Measurements from ENCODE around the gene POLDIP2.

Gene POLDIP2, protein sequence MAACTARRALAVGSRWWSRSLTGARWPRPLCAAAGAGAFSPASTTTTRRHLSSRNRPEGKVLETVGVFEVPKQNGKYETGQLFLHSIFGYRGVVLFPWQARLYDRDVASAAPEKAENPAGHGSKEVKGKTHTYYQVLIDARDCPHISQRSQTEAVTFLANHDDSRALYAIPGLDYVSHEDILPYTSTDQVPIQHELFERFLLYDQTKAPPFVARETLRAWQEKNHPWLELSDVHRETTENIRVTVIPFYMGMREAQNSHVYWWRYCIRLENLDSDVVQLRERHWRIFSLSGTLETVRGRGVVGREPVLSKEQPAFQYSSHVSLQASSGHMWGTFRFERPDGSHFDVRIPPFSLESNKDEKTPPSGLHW

DNA sequence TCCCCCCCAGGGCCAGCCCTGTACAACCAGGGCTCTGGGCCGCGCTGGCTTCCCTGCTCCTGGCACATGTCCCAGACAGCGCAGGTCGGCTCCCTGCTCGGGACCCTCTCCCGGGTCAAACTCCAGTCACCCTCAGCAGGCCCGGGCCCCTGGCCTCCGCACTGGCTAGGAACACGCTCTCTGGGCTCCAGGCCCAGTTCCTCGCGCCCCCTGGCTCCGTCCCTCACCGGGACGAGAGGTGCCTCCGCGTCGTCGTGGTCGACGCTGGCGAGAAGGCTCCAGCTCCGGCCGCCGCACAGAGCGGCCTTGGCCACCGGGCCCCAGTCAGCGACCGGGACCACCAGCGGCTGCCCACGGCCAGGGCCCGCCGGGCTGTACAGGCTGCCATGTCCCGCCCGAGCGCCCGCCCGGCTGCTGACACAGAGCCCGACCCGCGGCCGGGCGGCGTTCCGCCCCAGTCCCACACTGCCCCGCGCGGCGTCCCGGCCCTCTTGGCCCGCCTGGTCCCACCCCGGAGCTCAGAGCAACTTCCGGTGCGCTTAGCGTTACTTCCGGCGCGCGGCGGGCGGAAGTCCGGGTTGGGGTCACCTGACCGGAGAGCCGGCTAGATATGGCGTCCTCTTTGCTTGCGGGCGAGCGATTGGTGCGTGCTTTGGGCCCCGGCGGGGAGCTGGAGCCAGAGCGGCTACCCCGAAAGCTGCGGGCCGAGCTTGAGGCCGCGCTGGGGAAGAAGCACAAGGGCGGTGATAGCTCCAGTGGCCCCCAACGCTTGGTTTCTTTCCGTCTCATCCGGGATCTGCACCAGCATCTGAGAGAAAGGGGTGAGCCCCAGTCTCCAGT lies at the start of gene POLDIP2:
Gene POLDIP2 (minus strand): TSS at position 467 of the 840 bp plus-strand sequence. CDS start 79 bp downstream, at position 388.
- DNase-seq (ENCODE audit: low spot score) = peak; percentile 93

DNA sequence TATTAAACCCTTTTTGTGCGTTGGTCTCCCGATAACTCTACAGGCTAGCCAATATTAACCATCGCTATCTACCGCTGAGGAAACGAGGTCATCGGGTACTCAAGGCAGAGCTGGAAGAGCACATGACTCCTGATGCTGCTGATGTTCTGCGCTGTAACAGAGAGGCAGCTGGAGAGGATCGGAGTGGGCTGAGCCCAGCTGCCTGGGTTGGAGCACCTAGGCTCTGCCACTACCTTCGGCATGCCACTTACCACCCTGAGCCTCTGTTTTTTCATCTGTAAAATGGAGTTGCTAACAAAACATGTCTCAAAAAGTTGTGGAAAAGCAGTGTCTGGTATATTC lies 49.1 kb upstream of the POLDIP2 start:
- DNase-seq (ENCODE audit: low spot score) = no peak

DNA sequence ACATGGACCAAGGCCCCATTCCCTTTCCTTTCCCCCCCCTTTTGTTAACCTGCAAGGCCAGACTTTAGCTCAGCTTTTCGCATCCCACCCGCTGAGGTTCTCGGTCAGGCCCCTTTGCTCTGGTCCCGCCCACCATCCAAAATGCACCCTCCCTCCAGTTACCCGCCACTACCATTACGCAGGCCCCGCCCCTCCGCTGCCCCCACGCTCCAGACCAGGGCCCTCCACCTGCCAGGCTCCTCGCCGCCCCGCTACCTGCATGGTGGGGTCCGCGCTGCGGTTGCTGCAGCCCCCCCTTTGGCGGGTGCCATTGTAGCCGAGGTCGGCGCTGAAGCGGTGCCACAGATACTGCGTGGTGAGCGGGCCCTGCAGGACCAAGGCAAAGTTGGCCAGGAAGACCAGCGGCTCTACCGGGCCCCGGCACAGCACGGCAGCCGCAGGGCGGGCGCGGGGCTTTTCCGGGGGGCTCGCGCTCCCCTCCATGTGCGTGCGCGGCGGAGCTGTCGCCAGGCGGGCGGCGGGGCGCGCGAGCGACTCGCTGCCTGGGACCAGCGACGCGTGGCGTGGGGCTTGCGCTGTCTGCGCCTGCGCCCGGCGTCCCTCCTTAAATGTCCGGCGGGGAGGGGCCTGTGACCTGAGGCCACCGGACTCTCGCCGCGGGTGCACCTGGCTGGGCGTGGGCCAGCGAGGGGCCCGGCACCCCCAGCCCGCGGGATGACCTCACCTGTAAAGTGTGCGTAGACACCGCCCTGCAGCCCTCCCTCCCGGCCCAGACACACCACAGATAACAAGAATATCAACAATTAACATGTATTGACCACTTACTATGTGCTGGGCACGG lies 48.5 kb upstream of the POLDIP2 start, which contains the start of gene SLC46A1:
Gene SLC46A1 (minus strand): TSS at position 581 of the 841 bp plus-strand sequence. CDS start 98 bp downstream, at position 483.
- DNase-seq (ENCODE audit: low spot score) = peak; percentile 48

DNA sequence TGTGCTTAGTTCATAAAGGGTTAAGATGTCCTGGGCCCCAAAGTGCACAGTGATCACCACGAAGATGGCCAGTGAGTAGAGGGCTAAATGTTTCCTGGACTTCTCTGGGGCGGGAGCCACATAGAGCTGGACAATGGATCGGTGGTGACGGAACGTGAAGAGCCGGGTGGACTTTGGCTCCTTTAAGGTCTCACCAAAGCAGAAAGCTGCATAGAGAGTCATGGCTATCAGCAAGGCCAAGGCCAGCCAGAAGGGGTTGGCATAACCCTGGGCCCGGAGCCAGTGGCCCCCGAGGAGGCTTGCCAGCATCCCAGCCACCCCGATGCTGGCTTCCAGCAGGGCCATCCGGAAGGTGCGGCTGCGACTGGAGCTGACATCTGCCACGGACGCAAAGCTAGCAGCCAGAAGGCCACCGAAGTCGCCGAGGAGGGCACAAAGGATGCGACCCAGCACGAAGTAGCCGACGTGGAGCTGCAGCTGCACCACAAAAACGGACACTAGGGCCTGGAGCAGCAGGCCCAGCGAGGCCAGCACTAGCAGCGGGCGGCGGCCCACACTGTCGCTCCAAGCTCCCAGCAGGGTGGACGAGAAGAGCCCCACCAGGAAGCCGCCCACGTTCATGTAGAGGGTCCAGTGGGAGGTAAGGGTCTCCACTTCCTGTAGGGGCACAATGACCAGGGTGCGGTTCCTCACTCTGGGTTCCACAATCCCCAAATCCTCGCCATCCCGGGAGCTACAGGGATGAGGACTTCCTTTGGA lies 47.7 kb upstream of the POLDIP2 start:
- peak; percentile 11 for DNase-seq (ENCODE audit: low spot score)

DNA sequence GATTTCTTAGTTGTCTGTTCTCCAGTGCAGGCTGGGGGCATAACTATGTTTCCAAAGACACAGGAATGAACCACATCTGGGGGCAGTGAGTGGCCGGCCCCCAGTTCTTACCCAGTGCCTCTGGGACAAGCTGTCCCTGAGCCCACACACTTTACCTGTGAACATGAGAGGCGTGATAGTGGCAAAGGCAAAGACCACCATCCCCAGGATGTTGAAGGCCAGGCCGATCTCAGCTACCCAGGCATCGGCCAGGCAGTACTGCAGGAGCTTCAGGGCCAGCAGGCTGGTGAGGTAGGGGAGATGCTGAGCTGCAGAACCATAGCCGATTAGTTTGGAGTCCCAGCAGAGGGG lies 47.1 kb upstream of the POLDIP2 start:
- DNase-seq (ENCODE audit: low spot score) = no peak

DNA sequence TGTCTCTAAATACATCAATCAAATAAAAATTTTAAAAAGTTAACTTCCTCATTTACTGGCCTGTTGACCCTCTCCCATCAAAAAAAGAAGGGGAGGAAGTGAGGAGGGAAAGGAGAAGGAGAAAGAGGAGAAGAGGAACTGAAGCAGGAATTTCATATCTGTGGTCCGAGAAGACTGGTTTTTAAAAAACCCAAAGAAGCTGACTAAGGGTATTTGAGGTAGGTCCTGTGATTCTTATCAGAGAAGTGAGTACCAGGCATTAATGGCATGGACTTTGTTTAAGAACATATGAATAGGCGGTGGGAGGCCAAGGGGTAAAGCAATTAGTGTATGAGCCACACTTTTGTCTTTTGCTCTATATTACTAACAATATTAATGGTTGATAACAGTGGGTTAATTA lies 46.7 kb upstream of the POLDIP2 start:
- DNase-seq (ENCODE audit: low spot score) = peak; percentile 24

DNA sequence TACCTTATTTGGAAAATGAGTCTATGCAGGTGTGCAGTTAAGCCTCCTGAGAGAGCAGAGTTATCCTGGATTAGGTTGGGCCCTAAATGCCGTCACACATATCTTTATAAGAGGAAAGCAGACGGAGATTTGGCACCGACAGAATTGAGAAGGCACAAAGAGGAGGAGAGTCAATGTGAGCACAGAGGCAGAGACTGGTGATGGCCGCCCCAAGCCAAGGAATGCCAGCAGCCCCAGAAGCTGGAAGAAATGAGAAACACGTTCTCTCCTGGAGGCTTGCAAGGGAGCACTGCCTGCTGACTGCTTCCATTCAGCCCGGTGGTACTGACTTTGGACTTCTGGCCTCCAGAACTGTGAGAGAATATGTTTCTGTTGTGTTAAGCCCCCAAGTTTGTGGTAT lies 45.5 kb upstream of the POLDIP2 start:
- no peak for DNase-seq (ENCODE audit: low spot score)

DNA sequence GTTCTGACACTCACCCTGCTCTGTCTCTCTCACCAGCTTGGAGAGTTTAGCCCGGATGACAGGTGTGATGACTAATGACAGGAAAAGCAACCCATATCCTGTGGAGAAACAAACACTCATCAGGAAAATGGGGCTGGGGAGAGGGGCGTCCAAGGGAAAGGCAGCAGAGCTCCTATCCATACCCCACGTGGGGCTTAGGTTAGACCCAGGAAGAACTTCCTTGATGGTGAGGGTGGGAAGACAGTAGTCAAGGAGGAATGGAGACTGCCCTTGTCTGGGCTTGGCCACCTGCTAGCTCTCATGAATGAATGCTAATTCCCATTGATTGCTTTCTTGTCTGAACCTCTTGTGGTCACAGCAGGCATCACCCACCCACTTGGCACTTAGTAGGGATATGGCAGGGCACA lies 44.9 kb upstream of the POLDIP2 start:
- DNase-seq (ENCODE audit: low spot score) = no peak

DNA sequence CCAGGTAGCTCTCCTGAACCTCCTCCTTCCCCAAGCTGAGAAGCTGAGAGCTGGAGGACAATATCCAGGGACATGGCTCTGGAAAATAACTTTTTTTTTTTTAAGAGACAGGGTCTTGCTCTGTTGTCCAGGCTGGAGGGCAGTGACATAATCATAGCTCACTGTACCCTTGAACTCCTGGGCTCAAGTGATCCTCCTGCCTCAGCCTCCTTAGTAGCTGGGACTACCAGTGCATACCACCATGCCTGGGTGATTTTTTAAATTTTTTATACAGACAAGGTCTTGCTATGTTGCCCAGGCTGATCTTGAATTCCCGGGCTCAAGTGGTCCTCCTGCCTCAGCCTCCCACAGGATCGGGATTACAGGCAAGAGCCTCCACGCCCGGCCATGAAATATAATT lies 42.5 kb upstream of the POLDIP2 start:
- no peak for DNase-seq (ENCODE audit: low spot score)

DNA sequence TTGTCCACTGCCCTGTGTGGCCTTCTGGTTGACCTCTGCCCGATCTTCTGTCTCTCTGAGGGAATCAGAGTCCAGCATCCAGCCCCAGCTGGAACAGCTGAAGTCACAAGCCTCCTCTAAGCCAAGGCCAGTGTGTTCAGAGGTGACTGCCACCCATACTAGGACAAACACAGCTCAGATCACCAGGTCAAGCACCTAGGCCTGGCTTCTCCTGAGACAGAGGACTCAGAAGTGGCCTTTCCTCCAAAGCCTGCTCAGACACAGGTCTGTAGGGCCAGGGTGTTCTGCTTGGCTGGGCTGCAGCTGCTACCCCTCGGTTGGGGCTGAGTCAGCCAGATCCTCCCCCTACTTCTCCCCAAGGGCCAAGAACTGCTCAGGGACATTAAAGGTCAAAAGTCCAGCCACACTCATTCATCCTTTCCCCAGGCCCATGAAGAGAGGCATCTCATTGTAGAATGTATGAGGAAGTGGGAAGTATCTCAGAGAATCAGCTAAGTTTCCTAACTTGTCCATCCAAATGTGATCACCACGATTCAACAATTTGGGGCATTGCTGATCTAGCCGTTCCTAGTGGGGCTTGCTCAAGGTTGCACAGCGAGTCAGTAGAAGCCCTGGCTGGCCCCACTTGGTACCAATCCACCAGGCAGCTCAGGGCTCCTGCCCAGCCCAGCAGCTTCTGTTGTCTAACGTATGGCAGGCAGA lies 41.1 kb upstream of the POLDIP2 start:
- DNase-seq (ENCODE audit: low spot score) = no peak

DNA sequence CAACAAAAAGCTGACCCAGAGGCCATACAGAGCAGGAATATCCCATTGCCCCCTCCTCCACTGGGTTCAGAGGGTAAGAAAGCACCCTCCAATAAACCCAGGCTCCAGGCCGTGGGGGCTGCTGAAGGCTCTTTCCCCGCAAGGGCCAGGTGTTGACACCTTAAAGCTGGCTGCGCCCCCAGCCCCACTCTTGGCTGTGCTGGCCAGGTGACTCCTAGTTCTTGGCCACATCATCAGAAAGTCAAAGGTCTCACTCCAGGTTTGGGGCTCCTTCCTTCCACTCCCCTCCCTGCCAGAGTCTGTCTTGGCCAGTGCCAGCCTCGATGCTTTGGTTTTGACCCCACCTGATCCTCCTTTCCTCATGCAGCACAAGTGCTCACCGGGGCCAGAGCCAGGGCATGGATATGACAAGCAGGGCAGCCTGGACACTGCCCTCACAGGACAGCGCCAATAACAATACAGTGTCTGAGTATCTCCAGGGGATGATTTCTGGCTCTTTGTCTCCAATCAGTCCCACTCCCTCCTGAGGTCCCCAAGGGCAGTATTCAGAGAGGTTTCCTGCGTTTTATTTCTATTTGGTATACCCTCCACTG lies 40.5 kb upstream of the POLDIP2 start:
- no peak for DNase-seq (ENCODE audit: low spot score)

DNA sequence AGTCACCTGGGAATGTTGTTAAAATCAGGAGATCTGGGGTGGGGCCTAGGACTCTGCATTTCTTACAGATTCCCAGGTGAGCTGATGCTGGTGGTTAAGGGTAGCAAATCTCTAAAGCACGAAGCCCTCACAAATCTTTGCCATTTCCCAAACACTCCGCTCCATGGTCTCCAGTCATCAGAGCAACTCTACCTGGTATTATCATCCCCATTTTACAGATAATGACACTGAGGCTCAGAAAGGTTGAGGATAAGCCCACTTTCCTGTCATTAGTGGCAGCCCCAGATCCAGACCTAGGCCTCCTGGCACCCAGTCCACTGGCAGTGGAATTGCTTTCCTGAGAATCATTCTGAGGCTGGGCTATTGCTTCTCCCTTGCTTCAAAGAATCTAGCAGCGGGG lies 39.9 kb upstream of the POLDIP2 start:
- DNase-seq (ENCODE audit: low spot score) = no peak

DNA sequence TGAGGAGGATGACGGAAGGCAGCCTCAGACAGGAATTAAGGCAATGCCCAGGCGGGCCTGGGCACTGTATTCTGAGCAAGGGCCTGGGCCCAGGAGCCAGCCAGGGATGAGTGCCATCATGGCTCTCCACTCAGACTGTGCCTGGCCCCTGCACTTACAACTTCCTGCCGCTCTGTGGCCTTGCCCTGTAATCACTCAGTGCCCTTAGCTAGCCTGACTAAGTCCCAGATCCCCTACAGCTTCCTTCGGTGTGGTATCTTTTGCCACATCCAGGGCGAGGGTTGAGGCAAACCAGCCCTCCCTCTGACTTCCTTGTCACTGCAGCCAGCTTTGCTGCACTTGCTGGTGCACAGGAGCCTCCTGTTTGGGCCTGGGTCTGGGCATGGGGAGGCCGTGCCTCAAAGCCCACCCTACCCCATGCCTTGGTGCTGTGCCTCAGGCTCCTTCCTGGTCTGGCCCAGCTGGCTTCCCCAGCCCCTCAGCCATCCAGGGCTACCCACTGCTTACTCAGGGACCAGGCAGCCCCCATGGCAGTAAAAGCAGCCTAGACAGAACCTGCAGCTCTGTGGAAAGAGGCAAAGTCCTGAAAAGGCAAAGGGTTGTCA lies 39.4 kb upstream of the POLDIP2 start:
- DNase-seq (ENCODE audit: low spot score) = no peak

DNA sequence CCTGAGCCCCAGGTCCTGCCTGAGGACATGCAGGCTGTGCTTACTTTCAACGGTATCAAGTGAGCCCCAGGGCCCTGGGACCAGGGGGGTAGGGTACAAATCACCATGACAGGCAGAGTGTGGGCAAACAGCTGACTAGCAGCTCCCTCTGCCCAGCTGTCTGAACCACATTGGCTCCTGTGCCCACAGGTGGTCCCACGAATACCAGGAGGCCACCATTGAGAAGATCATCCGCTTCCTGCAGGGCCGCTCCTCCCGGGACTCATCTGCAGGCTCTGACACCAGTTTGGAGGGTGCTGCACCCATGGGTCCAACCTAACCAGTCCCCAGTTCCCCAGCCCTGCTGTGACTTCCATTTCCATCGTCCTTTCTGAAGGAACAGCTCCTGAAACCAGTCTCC lies 38.6 kb upstream of the POLDIP2 start:
- no peak for DNase-seq (ENCODE audit: low spot score)

DNA sequence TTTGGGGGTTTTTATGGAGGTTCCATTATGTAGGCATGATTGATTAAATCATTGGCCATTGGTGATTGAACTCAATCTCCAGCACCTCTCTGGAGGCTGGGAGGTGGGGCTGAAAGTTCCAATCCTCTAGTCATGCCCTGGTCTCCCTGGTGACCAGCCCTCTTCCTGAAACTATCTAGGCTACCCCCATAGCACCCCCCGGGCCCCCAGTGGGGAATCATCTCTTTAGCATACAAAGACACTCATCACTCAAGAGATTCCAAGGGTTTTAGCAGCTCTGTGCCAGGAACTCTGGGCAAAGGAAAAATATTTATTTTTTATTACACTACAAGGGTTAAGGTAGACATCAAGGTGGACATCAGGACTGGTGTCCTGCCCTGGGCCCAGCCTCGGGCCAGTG lies 38.1 kb upstream of the POLDIP2 start:
- DNase-seq (ENCODE audit: low spot score) = no peak

DNA sequence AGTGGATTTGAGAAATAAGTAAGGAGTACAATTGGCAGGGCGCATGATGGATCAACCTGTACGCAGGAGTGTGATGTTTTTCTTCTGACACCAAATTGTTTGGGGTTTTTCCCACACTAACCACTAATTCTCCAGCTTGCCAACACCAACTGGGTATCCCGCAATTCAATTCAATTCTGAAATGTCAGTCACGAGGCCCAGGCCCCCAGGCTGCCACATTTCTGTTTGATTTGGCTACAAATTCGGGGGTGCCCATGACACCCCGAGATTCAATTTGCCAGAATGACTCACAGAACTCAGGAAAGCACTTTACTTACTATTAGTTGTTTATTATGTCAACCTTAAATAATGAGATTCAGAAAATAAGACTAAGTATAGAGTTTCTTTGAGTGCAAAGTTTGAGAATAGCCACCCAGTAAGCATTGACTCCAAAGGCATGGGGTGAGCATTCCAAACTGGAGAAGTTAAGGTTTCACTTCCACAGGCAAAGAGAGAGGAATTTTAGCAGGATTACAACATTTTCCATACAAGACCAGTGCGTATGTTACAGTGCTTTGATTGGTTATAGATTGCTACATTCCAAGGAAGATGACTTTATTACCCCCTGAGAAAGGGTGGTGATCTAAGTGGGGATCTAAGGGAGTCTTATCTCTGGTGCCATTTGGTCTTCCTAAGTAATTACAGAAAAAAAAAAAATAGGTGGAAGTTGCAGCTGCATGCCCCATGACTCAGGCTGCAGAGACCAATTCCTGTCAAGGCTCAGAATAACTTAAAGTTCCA lies 37.2 kb upstream of the POLDIP2 start:
- no peak for DNase-seq (ENCODE audit: low spot score)

DNA sequence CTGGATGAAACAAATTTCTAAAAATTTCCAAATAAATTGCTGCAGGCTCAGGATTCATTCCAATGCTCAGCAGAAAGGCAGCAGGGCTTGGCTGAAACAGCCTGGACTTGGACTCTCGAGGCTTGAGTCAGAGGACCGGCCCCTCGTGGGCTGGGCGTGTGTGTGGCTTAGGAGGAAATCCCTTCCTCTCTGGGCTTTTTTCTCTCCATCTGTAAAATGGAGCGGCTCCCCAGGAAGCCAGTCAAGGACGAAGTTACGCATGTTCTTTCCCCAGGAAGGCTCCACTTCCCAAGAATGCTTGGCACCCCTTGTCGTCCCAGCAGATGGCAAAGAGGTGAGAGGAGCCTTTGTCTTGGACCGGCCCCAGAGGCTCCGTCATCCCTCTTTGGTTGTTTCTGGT lies 35.2 kb upstream of the POLDIP2 start:
- no peak for DNase-seq (ENCODE audit: low spot score)

DNA sequence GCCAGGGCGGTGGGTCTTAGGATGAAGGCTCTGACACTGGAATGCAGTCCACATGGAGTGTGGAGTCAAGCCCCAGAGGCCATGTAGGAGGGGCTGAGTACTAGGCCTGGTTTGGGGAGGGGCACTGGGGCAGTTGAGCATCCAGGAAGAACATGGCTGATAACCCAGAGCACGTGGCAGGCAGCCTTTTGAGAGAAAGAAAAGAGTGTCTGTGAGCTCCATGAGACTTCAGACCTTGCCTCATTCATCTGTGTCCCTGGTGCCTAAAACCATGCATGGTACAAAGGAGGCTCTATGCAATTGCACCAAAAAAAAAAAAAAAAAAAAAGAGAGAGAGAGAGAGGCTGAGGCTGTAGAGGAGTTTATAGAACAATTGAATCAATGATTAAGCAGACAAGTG lies 34.1 kb upstream of the POLDIP2 start:
- DNase-seq (ENCODE audit: low spot score) = no peak

DNA sequence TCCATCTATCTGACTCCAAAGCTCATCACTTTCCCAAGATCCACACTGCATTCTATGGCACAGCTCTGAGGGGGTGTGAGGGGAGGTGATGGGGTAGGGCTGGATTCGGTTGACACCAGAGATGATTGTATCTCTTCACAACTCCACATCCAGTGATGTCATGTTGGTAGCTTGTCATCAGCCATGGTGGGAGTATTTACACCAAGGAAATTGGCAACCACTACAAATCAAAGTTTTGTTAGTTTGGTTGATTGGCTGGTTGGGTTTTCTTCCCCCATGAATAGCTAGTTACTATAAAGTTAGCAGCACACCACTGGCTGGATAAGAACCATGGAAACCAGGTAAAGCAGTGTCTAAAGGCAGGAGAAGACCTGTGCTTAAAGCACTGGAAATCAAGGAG lies 33.7 kb upstream of the POLDIP2 start:
- no peak for DNase-seq (ENCODE audit: low spot score)

All from globus pallidus (tissue), 1 donor.